HL-60 (cell line): Measurements from ENCODE around the gene MYLIP.

Experiments
- DNase-seq, 2 experiments: peaks; one replicate each; pipeline ENCODE4 v3.0.0-alpha.2; 2010 to 2020; ENCODE audit warnings: low read depth in 1 of 2, low spot score in 1 of 2
- H3K27ac ChIP-seq: fragments of 250-450 bp; sonication (Bioruptor Pico); replicated peaks from 2 replicates; pipeline ENCODE4 v1.5.1; 2020; ENCODE audit warnings: mild to moderate bottlenecking, moderate library complexity
- H3K27me3 ChIP-seq: fragments of 250-450 bp; sonication (Bioruptor Pico); 2 replicates; pipeline ENCODE4 v1.5.1; 2021; ENCODE audit warnings: mild to moderate bottlenecking, moderate library complexity; ENCODE audit not compliant: insufficient read depth, poor library complexity, severe bottlenecking
- H3K4me3 ChIP-seq: replicated peaks from 2 replicates; pipeline ENCODE4 v1.5.1; 2011; ENCODE audit warnings: mild to moderate bottlenecking, control low read depth, low read length; ENCODE audit not compliant: insufficient read depth
- GABPA ChIP-seq: IDR thresholded peaks from 2 replicates; pipeline ENCODE4 v1.6.1; 2012; ENCODE audit warnings: low read depth
- POLR2AphosphoS5 ChIP-seq: IDR thresholded peaks from 2 replicates; pipeline ENCODE4 v1.6.1; 2012; ENCODE audit warnings: low read depth
- SPI1 ChIP-seq: IDR thresholded peaks from 2 replicates; pipeline ENCODE4 v1.6.1; 2012; ENCODE audit warnings: low read depth, mild to moderate bottlenecking, borderline replicate concordance
- TF ChIP-seq, protein P1 (sequence below): IDR thresholded peaks from one replicate; pipeline ENCODE4 v1.5.1; 2011; ENCODE audit warnings: low read length, control low read depth, inconsistent platforms; ENCODE audit not compliant: insufficient read depth
- TF ChIP-seq, protein P2 (sequence below): IDR thresholded peaks from 2 replicates; pipeline ENCODE4 v1.6.1; 2012; ENCODE audit warnings: low read depth; ENCODE audit not compliant: insufficient replicate concordance

The MYLIP gene

DNA sequence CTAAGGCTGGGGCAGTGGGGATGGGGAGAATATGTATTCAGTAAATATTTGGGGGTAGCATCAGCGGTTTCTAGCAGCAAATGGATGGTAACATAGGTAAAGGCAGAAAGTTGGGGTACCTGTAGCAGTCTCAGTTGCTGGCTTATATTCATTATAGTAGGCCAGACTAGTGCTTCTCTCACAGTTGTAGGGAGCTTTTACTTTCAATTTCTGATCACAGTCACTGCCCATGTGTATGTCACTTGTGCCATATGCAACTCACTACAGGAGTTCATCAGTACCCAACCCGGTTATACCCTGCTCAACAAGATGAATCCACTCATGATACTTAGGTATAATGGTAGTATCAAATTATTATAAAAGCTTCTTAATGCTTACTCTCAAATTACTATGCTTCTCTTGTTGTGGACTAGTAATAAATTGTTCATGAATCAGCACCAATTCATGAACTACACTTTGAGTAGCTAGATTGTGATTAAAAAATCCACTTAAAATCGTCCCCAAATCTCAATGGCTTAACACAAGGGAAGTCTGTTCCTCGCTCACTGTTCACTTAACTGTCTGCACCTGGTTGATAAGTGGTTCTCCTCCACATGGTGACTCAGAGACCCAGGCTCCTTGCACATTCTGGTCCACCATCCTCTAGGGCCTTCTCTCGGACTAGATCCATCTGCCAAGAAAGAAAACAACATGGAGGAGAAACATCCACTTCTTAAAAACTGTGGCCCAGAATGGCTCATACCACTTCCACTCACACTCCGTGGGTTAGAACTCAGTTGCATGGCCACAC, 31.3 kb upstream of the MYLIP start:
- Histone ChIP-seq H3K27me3 (no peaks in the 10 kb centered on the region), H3K27ac (no peak overlapping the region), H3K4me3 (no peak overlapping the region)
- DNase-seq = no peak
- TF ChIP-seq POLR2AphosphoS5 (no peak), SPI1 (no peak), GABPA (no peak)
- TF ChIP-seq, protein P1, sequence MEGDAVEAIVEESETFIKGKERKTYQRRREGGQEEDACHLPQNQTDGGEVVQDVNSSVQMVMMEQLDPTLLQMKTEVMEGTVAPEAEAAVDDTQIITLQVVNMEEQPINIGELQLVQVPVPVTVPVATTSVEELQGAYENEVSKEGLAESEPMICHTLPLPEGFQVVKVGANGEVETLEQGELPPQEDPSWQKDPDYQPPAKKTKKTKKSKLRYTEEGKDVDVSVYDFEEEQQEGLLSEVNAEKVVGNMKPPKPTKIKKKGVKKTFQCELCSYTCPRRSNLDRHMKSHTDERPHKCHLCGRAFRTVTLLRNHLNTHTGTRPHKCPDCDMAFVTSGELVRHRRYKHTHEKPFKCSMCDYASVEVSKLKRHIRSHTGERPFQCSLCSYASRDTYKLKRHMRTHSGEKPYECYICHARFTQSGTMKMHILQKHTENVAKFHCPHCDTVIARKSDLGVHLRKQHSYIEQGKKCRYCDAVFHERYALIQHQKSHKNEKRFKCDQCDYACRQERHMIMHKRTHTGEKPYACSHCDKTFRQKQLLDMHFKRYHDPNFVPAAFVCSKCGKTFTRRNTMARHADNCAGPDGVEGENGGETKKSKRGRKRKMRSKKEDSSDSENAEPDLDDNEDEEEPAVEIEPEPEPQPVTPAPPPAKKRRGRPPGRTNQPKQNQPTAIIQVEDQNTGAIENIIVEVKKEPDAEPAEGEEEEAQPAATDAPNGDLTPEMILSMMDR = no peak
- TF ChIP-seq, protein P2, sequence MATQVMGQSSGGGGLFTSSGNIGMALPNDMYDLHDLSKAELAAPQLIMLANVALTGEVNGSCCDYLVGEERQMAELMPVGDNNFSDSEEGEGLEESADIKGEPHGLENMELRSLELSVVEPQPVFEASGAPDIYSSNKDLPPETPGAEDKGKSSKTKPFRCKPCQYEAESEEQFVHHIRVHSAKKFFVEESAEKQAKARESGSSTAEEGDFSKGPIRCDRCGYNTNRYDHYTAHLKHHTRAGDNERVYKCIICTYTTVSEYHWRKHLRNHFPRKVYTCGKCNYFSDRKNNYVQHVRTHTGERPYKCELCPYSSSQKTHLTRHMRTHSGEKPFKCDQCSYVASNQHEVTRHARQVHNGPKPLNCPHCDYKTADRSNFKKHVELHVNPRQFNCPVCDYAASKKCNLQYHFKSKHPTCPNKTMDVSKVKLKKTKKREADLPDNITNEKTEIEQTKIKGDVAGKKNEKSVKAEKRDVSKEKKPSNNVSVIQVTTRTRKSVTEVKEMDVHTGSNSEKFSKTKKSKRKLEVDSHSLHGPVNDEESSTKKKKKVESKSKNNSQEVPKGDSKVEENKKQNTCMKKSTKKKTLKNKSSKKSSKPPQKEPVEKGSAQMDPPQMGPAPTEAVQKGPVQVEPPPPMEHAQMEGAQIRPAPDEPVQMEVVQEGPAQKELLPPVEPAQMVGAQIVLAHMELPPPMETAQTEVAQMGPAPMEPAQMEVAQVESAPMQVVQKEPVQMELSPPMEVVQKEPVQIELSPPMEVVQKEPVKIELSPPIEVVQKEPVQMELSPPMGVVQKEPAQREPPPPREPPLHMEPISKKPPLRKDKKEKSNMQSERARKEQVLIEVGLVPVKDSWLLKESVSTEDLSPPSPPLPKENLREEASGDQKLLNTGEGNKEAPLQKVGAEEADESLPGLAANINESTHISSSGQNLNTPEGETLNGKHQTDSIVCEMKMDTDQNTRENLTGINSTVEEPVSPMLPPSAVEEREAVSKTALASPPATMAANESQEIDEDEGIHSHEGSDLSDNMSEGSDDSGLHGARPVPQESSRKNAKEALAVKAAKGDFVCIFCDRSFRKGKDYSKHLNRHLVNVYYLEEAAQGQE = no peak

DNA sequence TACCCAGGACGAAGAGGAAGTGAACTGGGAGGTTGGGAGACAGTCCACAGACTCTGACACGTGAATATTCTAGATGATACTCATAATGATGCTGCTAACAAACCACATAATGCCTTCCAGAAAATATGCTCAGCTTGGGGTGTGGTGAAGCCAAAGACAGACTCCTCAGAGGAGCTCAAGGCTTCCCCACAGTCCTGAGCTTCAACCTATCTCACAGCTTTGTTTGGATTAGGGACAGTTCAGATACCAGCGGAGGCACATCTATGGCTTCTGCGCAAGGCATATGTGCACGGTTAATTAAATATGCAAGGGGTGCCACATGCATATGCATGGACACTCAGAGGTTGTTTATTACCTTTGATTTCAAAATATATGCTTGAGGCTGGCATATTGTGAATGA, 30.7 kb upstream of the MYLIP start:
- no peaks in the 10 kb centered on the region for H3K27me3 ChIP-seq
- no peak for TF ChIP-seq POLR2AphosphoS5
- no peak for TF ChIP-seq GABPA
- TF ChIP-seq, protein P1 = no peak
- no peak for TF ChIP-seq SPI1
- H3K4me3 ChIP-seq = no peak overlapping the region
- no peak overlapping the region for H3K27ac ChIP-seq
- no peak for DNase-seq

DNA sequence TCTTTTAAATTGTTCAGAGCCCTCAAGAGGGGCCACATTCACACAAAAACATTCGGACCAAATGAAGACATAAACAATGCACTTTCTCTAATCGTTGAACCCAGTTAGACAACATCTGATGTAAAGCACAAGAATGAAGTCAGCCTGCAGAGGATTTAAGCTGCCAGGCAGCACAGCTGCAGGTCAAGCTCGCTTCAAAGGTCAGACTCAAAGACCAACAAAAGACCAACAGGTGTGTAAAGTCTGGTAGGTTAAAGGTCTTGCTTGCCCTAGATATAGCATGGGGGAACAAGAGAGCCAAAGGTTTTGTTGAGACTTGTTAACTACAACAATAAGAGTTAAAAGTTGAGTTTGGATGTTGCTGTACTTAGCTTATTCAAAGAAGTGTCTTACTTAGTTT, 26.7 kb upstream of the MYLIP start:
- Histone ChIP-seq H3K4me3 (no peak overlapping the region), H3K27me3 (no peaks in the 10 kb centered on the region), H3K27ac (no peak overlapping the region)
- TF ChIP-seq SPI1 = no peak
- TF ChIP-seq, protein P2 = no peak
- TF ChIP-seq POLR2AphosphoS5 = no peak
- TF ChIP-seq, protein P1 = no peak
- no peak for TF ChIP-seq GABPA
- DNase-seq = no peak

DNA sequence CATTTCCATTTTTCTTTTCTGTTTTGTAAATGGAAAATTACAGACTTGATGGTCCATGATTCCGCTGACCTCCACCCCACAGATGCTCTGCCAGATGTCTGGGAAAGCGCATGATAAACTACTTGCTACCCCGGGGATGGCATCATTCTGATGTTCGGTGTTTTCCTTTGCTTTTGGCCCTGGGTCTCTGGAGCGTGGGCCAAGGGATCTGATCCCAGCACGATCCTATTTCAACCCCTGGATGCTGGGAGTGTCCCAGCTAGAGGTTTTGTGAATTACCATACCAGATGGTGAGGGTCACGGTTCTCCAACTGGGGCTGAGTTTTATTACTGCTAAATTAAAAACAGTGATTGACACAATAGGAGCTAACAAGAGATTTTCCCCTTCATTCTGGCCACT, 25.2 kb upstream of the MYLIP start:
- TF ChIP-seq, protein P1 = no peak
- TF ChIP-seq SPI1 (no peak), POLR2AphosphoS5 (no peak), GABPA (no peak)
- TF ChIP-seq, protein P2 = no peak
- Histone ChIP-seq H3K4me3 (no peak overlapping the region), H3K27ac (no peak overlapping the region), H3K27me3 (no peaks in the 10 kb centered on the region)
- no peak for DNase-seq
